NCI-H524 (cell line): Measurements from ENCODE around the gene ZNF853.
"Not testable (repeated sequence)": the region's sequence is repeated elsewhere in the genome, so short reads cannot be mapped to it uniquely, and the experiment has no call there.

Source experiments
- DNase-seq, 2 experiments: peaks; one replicate each; lab custom pipeline; 2025; lab: John Stamatoyannopoulos, UW

The ZNF853 gene

DNA sequence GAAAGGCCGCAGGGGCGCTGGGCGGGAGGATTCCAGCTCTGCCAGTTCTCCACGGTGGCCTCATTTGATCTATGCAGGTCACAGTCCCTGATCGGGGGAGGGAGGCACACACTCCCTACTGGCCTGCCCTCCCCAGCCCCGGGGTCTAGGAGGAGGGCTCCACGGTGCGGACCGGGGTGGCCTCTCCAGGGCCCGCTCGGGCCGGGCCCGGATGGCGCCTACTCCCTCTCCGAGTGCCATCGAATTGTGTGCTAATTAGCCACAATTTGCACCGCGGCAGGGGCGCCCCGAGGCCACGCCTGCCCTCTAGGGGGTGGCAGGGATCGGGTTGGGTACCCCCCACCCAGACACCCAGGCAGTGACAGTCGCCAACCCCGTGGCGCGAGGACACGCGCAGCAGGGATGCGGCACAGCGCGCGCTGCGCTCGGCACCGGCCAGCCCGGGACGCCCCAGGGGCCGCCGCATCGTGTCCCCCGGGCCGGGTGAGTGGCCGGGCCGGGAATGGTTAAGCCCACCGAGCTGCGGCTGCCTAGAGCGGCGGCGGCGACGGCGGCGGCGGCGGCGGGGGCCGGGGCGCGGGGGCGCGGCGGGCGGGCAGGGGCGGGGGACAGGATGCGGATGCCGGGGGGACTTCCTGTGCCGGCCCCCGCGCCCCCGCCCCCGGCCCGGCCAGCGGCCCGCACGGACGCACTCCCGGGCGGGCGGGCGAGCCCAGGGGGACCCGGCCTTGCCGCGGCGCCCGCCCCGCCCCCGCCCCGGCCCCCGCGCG is at the start of gene ZNF853:
TSS of gene ZNF853 (plus strand) at position 658 of the 770 bp plus-strand sequence. CDS start 565 bp downstream, outside the sequence.
- DNase-seq, result peak in 1 of 2 experiments; percentile 31

DNA sequence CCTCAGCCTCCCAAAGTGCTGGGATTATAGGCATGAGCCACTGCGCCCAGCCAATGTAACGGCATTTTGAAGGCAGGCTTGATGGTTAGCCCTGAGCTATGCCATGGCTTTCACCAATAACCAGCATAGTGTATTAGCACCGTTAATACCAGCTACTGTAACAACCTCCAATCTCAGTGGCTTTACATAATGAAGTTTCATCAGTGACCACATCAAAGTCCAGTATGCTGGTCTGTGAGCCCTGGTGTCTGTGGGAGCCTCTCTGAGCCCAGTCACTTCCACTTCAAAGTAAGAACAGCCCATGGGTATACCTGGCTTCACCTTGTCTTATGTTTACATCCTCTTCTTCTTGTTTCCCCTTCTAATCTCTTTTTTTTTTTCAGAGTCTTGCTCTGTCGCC is 49.8 kb upstream of the ZNF853 start:
- DNase-seq, result no peak

DNA sequence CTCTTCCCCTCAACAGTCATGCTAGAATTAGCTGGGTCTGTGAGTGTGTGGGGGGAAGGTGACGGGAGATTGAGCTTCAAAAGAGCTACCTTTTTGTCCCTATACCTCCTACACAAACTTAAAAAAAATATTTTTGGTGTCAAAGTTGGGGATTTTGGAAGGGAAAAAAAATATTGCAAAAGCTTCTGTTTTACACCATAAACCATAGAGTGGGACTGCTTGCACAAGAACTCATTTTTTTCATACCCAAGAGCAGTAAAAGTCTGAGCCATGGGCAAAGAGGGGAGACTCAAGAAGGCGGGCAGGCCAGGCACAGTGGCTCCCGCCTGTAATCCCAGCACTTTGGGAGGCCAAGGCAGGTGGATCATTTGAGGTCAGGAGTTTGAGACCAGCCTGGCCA is 47.5 kb upstream of the ZNF853 start:
- DNase-seq, result no peak

DNA sequence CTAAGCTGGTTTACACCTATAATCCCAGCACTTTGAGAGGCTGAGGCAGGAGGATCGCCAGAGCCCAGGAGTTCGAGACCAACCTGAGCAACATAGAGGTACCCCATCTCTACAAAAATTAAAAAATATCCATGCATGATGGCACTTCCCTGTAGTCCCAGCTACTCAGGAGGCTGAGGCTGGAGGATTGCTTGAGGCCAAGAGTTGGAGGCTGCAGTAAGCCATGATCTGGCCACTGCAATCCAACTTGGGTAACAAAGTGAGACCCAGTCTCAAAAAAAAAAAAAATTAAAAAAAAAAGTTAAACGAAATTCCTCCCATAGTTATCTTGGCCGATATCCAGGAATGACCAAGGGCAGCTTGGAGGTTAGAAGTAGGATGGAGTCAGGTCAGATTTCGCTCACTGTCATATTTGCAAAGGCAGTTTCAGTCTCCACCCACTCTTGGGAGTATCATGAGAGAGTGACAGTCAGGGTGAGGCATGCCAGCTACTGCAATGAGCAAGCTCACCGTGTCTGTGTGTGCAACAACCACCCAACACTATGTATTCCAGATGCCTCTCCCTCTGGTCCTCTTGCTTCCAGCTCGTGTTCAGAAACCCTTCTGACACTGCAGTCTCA is 44.1 kb upstream of the ZNF853 start:
- no peak for DNase-seq

DNA sequence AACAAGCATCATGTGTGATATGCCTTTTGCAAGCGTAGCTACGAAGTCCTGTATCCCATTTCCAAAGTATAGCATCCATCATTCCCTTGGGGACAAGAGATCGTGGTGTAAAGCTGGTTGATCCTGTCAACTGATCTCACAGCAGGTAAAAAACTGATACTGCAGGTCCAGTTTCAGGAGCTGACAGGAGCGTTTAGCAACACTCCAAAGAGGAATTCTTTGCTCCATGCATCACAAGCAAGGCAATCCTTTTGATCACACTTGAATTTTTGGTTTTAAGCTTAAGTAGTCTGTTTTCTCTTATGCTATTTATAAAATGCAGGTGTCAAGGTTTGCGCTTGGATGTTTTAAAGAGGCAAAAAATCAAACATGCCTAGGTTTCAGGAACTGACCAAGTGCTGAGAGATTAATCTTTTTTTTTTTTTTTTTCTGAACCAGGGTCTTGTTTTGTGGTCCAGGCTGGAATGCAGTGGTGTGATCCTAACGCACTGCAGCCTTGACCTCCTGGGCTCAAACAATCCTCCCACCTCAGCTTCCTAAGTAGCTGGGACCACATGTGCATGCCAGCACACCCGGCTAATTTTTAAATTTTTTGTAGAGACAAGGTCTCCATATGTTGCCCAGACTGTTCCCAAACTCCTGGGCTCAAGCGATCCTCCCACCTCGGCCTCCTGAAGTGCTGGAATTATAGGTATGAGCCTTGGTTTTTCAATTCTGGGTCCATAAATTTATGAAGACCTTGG is 40.0 kb upstream of the ZNF853 start:
- DNase-seq, result no peak

DNA sequence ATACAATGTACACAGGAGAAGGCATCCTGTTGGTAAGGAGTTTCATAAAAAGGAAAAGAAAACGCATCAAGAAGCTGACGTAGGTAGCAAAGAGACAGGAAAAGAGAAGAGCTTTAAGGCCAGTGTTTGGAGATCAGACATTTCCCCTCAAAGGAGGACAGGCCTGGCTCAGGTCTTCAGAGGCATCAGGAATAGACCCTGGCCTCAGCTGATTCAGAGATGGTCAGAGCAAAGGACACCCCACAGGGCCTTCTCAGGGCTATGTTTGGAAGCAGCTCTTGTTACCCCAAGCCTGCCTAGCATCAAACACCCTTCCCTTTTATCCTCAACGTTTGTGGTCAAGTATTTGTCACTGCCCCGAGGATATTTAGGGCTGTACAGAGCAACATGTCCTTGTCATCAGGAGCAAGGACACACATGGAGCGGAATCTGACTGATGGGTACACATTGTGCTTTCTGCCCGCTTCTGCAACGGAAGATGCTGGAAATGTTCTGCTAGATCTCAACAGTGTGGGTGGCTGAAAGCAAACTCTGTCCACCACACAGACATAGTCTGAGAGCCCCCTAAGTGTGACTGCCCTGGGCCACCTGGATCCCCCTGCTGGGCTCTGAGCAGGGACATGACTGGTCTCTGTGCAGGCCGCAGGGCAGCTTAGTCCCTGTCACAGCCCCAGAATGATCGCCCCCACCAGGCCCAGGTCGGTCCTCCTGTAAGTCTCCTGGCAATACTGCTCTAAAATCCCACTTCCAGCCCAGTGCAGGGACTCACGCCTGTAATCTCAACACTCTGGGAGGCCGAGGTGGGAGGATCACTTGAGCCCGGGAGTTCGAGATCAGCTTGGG is 39.2 kb upstream of the ZNF853 start:
- DNase-seq, result no peak

DNA sequence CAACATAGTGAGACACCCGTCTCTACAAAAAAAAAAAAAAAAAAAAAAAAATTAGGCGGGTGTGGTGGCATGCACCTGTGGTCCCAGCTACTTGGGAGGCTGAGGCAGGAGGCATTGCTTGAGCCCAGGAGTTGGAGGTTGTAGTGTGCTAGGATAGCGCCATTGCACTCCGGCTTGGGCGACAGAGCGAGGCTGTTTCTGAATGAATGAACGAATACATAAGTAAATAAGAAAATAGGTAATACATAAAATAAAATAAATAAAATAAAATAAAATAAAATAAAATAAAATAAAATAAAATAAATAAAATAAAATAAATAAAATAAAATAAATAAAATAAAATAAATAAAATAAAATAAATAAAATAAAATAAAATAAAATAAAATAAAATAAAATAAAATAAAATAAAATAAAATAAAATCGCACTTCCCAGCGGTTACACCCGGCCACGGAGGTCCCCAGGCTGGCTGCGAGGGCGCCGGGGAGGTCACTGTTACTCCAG is 38.5 kb upstream of the ZNF853 start:
- not testable (repeated sequence) for DNase-seq

DNA sequence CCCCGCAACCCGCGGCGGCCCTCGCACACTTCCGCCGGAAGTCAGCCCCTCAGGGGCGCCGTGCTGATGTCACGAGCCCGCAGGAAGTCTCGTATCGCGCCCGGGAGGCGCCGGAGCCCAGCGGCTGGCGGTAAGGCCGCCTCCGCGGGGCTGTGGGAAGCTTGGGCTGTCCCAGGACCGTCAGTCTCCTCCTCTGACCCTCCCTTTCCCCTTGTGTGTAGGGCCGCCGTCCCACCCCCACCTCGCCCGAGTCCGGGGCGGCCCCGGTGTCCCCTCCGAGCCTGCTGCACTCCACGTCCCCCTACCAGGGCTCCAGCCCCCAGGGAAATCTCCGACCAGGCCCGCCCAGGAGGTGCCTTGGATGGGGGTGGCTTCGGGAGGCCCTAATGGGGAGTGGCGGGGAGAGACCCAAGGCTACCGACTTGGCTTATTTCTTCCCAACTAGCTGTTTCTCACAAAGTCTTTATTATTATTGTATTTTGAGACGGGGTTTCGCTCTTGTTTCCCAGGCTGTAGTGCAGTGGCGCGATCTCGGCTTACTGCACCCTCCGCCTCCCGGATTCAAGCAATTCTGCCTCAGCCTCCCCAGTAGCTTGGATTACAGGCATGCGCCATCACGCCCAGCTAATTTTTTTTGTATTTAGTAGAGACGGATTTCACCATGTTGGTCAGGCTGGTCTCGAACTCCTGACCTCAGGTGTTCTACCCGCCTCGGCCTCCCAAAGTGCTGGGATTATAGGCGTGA is 37.9 kb upstream of the ZNF853 start, which contains the start of gene ZDHHC4:
TSS of gene ZDHHC4 (plus strand) at position 86 of the 745 bp plus-strand sequence. CDS start 3,108 bp downstream, outside the sequence.
- DNase-seq, result peak; percentile 44 to 85

DNA sequence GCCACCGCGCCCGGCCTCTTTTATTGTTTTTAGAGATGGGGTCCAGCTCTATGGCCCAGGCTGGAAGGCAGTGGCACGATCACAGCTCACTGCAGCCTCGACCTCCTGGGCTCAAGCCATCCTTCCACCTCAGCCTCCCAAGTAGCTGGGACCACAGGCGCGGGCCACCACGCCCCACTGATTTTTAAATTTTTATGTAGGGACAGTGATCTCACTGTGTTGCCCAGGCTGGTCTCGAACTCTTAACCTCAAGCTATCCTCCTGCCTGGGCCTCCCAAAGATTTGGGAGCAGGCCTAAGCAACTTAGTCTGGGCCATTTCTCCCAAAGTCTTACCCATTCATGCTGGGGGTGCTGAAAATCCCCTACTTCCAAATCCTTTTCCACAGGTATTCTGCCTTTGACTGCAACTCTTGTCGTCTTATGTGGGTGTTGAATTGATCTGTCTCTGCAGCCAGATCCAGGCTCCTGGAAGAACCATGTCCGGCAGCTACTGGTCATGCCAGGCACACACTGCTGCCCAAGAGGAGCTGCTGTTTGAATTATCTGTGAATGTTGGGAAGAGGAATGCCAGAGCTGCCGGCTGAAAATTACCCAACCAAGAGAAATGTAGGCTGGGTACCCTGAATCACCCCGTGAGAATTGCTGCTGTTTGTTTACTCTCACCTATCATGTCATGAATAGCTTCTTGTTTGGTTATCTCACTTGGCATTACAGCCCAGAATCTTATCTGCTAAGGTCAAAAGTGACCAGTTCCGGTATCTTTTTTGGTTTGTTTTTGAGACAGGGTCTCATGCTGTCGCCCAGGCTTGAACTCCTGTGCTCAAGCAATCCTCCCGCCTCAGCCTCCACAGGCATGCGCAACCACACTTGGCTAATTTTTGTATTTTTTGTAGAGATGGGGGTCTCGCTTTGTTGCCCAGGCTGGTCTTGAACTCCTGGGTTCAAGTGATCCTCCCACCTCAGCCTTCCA is 37.0 kb upstream of the ZNF853 start:
- no peak for DNase-seq

DNA sequence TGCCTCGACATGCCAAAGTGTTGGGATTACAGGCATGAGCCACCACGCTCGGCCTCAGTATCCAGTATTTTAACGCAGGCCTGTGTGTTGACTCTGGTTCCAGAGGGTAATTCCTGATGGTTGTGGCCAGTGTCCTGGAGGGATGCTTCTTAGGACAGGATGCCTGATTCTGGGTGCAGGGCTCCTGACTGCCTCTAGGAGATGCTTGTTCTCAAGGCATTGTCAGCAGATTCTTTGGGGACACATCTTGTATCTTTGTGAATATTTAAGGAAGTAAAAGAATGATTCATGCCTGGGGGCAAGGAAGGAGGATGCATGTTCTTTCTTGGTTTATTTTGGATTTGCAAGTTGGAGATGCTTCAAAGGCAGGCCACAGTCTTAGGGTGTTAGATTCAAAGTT is 36.0 kb upstream of the ZNF853 start:
- DNase-seq, result no peak

DNA sequence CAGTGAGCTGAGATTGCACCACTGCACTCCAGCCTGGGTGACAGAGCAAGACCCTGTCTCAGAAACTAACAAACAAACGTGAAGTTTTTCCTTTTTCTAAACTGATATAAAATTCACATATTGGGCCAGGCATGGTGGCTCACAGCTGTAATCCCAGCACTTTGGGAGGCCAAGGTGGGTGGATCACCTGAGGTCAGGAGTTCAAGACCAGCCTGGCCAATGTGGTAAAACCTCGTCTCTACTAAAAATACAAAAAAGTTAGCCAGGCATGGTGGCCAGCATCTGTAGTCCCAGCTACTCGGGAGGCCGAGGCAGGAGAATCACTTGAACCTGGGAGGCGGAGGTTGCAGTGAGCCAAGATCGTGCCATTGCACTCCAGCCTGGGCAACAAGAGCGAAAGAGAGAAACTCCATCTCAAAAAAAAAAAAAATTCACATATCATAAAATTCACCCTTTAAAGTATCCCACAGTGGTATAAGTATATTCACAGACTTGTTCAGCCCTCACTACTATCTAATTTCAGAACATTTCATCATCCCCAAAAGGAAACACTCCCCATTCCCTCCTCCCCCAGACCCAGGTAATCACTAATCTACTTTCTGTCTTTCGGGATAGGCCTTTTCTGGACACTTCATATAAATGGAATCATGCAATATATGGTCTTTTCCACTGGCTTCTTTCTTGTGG is 29.5 kb upstream of the ZNF853 start:
- not testable (repeated sequence) for DNase-seq

DNA sequence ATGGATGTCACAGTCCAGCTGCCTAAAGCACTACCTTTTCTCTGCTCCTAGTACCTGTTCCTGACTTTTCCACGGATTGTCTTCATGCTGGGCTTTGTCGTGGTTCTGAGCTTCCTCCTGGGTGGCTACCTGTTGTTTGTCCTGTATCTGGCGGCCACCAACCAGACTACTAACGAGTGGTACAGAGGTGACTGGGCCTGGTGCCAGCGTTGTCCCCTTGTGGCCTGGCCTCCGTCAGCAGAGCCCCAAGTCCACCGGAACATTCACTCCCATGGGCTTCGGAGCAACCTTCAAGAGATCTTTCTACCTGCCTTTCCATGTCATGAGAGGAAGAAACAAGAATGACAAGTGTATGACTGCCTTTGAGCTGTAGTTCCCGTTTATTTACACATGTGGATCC is 26.8 kb upstream of the ZNF853 start:
- no peak for DNase-seq

DNA sequence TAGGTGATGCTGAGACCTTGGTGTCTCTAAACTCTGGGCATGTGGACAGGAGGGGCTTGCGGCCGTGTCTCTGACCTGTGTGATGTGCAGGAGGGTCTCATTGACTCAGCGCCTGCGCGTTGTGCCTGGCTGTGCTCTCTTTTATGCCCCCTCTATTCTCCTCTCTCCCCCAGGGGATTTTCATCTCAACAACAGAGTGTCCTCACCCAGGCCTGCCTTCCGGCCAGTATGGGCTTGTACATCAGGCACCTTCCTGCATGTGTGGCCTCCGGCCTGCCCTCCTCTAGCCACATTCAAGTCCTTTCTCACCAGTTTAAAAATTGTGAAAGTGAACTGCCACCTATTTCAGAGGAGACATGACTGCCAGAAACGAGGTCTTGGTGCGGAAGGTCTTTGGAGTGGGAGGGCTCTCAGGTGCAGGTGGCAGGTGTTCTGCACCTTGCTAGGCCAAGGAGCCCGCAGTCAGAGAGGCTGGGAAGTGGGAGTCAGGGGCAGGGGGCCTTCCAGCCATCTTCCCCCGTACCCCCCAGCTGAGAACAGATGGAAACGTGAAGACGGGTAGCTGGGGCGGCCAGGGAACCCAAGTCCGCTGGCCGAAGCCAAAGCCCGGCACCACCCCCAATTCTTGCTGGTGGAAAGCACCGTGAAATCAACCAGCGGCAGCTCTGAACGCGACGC is 26.1 kb upstream of the ZNF853 start:
- no peak for DNase-seq

DNA sequence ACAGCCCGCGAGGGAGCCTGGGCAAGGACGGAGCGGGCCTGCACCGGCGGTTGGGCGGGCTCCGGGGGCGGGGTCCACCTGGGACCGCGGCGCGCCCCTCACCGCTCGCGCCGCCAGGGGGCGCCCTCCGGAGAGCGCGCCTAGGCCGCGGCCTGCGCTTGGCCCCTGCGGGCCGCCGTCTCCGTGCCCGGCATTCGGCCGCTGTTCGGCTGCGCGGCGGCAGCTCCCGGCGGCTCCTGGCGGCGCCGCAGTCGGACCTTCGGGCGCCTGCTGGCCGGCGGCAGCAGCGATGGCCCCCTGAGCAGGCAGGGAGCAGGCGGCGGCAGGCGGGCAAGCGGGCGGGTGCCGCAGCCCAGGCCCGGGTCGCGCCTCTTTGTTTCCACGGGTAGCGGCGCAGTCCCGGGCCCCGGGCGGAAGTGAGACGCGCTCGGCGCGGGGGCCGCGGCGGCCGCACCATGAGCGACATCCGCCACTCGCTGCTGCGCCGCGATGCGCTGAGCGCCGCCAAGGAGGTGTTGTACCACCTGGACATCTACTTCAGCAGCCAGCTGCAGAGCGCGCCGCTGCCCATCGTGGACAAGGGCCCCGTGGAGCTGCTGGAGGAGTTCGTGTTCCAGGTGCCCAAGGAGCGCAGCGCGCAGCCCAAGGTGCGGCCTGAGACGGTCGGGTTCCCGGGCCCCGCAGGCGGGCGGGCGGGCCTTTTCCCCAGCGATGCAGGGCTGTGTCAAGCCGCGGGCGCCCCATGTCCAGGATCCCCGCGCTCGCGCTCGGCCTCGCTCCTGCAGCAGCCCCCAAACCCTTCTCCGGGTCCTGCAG is 25.4 kb upstream of the ZNF853 start, which contains the start of gene INTS15:
TSS of gene INTS15 (plus strand) at position 193 of the 816 bp plus-strand sequence. CDS start at position 456, 263 bp downstream.
- DNase-seq, result peak; percentile 11 to 66

DNA sequence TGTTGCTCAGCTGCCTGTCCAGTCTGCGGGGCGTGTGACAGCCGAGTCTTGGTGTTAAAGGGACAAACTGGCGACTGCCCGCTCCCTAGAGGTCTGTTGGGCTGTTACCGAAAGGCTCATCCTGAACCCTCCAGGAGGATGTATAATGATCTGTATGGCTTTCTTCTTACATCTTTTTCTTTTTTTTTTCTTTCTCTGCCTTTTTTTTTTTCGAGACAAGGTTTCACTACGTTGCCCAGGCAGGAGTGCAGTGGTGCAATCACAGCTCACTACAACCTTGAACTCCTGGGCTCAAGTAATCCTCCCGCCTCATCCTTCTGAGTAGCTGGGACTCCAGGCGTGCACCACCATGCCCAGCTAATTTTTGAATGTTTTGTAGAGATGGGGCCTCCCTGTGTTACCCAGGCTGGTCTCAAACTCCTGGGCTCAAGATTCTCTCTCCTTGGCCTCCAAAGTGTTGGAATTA is 24.7 kb upstream of the ZNF853 start:
- no peak for DNase-seq

DNA sequence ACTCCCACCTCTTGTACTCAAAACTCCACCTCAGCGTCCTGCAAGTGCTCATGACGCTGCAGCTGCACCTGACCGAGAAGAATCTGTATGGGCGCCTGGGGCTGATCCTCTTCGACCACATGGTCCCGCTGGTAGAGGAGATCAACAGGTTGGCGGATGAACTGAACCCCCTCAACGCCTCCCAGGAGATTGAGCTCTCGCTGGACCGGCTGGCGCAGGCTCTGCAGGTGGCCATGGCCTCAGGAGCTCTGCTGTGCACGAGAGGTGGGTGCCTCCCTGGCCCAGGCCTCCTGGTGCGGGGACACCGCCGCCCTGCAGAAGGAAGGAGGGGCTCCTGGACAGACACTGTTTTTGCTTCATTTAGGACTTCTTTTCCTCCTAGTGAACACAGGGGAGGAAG is 15.3 kb upstream of the ZNF853 start:
- DNase-seq, result no peak

DNA sequence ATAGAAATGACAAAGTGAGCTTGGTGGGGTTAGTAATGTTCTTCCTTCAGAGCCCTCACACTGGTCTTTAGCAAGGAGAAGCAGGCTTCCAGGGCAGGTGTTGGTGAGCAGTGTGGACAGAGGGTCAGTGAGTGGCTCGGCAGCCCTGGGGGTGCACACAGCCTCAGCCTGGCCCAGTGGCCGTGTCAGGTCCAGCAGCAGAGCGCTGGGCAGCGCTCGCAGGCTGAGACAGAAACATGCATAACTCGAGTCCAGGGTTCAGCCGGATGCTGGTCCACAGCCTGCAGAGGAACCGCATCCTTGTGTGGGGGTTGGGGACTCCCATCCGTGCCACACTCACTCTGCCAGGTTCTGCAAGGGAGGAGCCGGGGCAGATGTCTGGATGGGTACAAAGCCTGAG is 11.0 kb upstream of the ZNF853 start:
- no peak for DNase-seq
